CD4-positive, alpha-beta T cell (primary cell): ENCODE data around the gene CFLAR. TPM values are rescaled to one million over a fixed set of nuclear protein-coding genes. Genes with fewer than 3 reads are reported as not detected.
A peak's percentile ranks its signal among the peaks of the same experiment; 100 is the strongest.

Experiments
- ATAC-seq: fragments of 200-7000 bp; cut with Tn5 transposase; one replicate; pipeline ENCODE4 v1.10.0; 2022; ENCODE audit warnings: mild to moderate bottlenecking; ENCODE audit not compliant: poor library complexity
- CTCF ChIA-PET: fragments of 350-600 bp; sonication (Branson Sonifier 250); formaldehyde crosslinking; loops from one replicate; lab custom pipeline; 2021; ENCODE audit warnings: antibody characterized with exemption, inconsistent platforms; lab: Charles Lee
- POLR2A ChIA-PET: fragments of 350-600 bp; sonication (Branson Sonifier 250); formaldehyde crosslinking; loops from one replicate; lab custom pipeline; 2021; ENCODE audit warnings: antibody characterized with exemption, inconsistent platforms; lab: Charles Lee
- DNase-seq, 14 experiments: peaks; one replicate each; pipeline ENCODE4 v3.0.0-alpha.2; 2013 to 2020; ENCODE audit warnings: mixed read lengths in 2 of 14
- H3K27ac ChIP-seq, 2 donors: one replicate each; pipeline versions ENCODE4 v1.5.1 to v1.7.0; 2013; ENCODE audit warnings: low read length in 2 of 2, low read depth in 1 of 2, mild to moderate bottlenecking in 1 of 2
- H3K27me3 ChIP-seq, 2 experiments: 1 replicate in 1 of 2; 2 replicates in 1 of 2; pipeline versions ENCODE4 v1.6.1 to v1.7.0; 2013; ENCODE audit warnings: low read length in 2 of 2, control low read depth in 1 of 2, mild to moderate bottlenecking in 1 of 2, moderate library complexity in 1 of 2; ENCODE audit not compliant: insufficient read depth in 2 of 2, control insufficient read depth in 1 of 2
- H3K36me3 ChIP-seq: one replicate; pipeline ENCODE4 v1.6.1; 2013; ENCODE audit warnings: low read length, control low read depth; ENCODE audit not compliant: insufficient read depth
- H3K4me1 ChIP-seq: one replicate; pipeline ENCODE4 v1.6.1; 2013; ENCODE audit warnings: low read length, control low read depth; ENCODE audit not compliant: insufficient read depth
- H3K4me3 ChIP-seq: one replicate; pipeline ENCODE4 v1.5.1; 2013; ENCODE audit warnings: mild to moderate bottlenecking, low read length, moderate library complexity
- H3K9me3 ChIP-seq, 2 experiments: 1 replicate in 1 of 2; 2 replicates in 1 of 2; pipeline versions ENCODE4 v1.6.1 to v1.7.0; 2013; ENCODE audit warnings: low read length in 2 of 2, mild to moderate bottlenecking in 2 of 2, control low read depth in 1 of 2, moderate library complexity in 1 of 2; ENCODE audit not compliant: control insufficient read depth in 1 of 2, insufficient read depth in 1 of 2
- H3K27ac Mint-ChIP-seq: one replicate; pipeline ENCODE4 v1.8.0; 2020; ENCODE audit warnings: mixed read lengths
- H3K27me3 Mint-ChIP-seq: one replicate; pipeline ENCODE4 v1.8.0; 2021; ENCODE audit warnings: mixed read lengths
- H3K36me3 Mint-ChIP-seq: one replicate; pipeline ENCODE4 v1.8.0; 2021; ENCODE audit warnings: low read depth, mixed read lengths
- H3K4me1 Mint-ChIP-seq: one replicate; pipeline ENCODE4 v1.8.0; 2021; ENCODE audit warnings: low read depth, mixed read lengths
- H3K4me3 Mint-ChIP-seq: one replicate; pipeline ENCODE4 v1.8.0; 2020; ENCODE audit warnings: mild to moderate bottlenecking, mixed read lengths
- H3K9me3 Mint-ChIP-seq: one replicate; pipeline ENCODE4 v1.8.0; 2020; ENCODE audit warnings: mixed read lengths
- intact Hi-C, 2 experiments: fragments of 100-400 bp; cut with DNase I in 1 of 2; cut with micrococcal nuclease in 1 of 2; formaldehyde crosslinking; loops; one replicate each; pipeline versions ENCODE4 v1.15.1 to v1.9.0; 2023 to 2025; cut with DNase I, micrococcal nuclease
- total RNA-seq, 174 experiments: library from RNA in 2 of 174; stranded (reverse) in 2 of 174; gene quantifications; one replicate each; pipeline ENCODE4 v1.2.3 and lab custom pipeline; 2021 to 2026
- TF ChIP-seq, protein P1 (sequence below): fragments of 200-600 bp; IDR thresholded peaks from one replicate; pipeline ENCODE4 v1.8.0; 2022; ENCODE audit warnings: antibody characterized with exemption, mild to moderate bottlenecking

The CFLAR gene
- total RNA-seq, 2 experiments from 2014 or later: 178 to 181 TPM

DNA sequence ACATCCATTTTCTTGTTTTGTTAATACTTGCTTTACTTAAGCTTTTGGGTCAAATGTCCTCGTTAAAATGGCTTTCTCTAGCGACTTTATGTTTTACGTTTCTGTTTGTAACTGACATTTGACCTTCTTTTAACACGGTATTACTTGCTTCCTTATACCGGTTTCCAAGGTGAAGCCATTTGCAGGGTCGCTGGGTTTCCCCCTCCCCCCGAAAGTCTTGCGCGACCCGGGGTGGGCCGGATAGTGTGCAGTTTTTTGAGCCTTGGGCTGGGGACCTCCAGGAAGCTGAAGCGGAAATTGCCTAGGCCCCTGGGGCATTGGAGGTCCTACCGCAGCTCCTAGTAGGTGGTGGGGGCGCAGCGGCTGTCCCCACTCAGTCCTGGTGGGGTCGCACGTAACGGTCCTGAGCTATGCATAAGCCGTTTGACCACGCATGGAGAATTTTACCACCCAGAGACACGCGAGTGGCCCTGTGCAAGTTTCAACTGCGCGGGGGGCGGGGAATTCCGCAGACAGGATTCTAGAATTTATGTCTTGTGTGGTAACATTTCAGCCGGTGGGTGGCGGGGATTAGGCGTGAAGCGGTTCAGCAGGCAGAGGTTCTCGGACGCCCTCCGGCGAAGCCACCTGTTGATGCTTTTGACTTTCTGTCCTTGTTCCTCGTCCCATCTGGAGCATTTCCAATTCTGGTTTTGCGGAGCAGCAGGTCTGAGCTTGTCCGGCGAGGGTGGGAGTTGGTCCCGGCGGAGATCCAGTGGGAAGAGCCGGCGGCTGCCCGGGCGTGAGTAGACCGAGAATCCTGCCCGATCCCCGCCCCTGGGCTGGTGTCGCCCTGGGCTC, 2.4 kb downstream of the CFLAR start:
- no peaks in the 10 kb centered on the region for H3K27me3 Mint-ChIP-seq
- peak overlapping the region; percentile 78 to 98 for H3K27ac ChIP-seq
- TF ChIP-seq, protein P1, sequence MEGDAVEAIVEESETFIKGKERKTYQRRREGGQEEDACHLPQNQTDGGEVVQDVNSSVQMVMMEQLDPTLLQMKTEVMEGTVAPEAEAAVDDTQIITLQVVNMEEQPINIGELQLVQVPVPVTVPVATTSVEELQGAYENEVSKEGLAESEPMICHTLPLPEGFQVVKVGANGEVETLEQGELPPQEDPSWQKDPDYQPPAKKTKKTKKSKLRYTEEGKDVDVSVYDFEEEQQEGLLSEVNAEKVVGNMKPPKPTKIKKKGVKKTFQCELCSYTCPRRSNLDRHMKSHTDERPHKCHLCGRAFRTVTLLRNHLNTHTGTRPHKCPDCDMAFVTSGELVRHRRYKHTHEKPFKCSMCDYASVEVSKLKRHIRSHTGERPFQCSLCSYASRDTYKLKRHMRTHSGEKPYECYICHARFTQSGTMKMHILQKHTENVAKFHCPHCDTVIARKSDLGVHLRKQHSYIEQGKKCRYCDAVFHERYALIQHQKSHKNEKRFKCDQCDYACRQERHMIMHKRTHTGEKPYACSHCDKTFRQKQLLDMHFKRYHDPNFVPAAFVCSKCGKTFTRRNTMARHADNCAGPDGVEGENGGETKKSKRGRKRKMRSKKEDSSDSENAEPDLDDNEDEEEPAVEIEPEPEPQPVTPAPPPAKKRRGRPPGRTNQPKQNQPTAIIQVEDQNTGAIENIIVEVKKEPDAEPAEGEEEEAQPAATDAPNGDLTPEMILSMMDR: peak; percentile 67
- peak overlapping the region; percentile 88 for H3K4me3 Mint-ChIP-seq
- ATAC-seq: peak; percentile 46
- H3K36me3 ChIP-seq: peaks cover 12% of the 10 kb centered on the region
- CTCF ChIA-PET: interaction anchor here (0.7 to 6.0 kb wide), 18 partner anchors 13 to 1061 kb away, joined by 3 to 57 read pairs (median 5); partner anchors contain the start of genes CASP10 and CASP8
- H3K9me3 Mint-ChIP-seq: no peaks in the 10 kb centered on the region
- H3K9me3 ChIP-seq: peaks cover 0 to 6% of the 10 kb centered on the region in 2 experiments
- no peaks in the 10 kb centered on the region for H3K27me3 ChIP-seq
- intact Hi-C loops: loop anchor here (1.0 to 5.0 kb wide), 6 partner anchors 12 to 406 kb away; no protein-coding TSS in a partner anchor
- H3K36me3 Mint-ChIP-seq: peaks cover 58% of the 10 kb centered on the region
- H3K4me1 Mint-ChIP-seq: peaks cover 67% of the 10 kb centered on the region
- POLR2A ChIA-PET: interaction anchor here (0.8 to 5.8 kb wide), 27 partner anchors 10 to 1517 kb away, joined by 3 to 103 read pairs (median 10); partner anchors contain the start of genes BZW1, CASP10, CLK1 and FAM117B
- H3K27ac Mint-ChIP-seq: peak overlapping the region; percentile 93
- peak overlapping the region; percentile 84 for H3K4me3 ChIP-seq
- peaks cover 40% of the 10 kb centered on the region for H3K4me1 ChIP-seq
- DNase-seq: peak; percentile 80 to 93 (median 86)

DNA sequence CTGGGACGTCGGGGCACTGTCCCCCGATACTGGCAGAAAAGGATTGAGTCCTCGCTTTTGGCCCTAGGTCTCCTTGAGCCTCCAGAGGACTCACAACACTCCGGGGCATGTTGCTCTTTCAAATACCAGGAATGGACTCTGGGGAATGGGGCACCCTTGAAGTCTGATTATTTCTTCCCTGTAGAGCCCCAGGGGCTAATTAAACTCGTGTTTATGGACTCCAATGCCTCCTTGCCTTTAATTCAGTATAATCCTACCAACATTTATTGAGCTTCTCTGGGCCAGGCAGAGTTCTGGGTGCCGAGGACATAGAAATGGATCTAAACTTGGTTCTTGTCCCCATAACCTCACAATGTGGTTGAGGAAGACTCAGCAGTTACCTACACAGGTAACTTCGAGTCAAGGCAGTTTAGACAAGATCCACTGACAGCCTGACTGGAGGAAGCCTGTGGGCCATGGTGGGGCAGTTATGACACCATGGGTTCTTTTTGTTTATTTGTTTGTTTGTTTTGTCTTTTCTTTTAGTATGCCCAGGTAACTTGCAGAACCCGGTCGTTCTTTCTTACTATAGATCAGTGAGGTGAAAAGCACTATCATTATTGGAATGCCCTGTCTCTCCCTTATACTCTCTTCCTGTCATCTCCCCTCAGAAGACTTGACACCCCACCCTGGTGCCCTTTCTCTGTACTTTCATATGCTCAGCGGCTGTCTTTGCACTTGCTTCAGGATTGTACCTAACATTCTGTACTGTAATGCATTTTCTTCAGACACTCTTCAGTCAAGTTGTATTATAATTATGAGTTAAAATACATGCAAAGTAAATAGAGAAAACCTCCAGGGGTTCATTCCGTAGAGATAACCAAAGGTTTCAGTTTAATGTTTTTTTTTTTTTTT, 3.2 kb downstream of the CFLAR start:
- ChIA-PET POLR2A (interaction anchor here (1.2 to 5.8 kb wide), 16 partner anchors 11 to 308 kb away, joined by 3 to 103 read pairs (median 18); partner anchors contain the start of genes BZW1, CASP10, CLK1 and HYCC2), CTCF (interaction anchor here (1.0 to 6.0 kb wide), 9 partner anchors 12 to 113 kb away, joined by 3 to 57 read pairs (median 11); partner anchors contain the start of gene CASP10)
- ATAC-seq: peak; percentile 5
- TF ChIP-seq, protein P1: no peak
- H3K27me3 ChIP-seq: no peaks in the 10 kb centered on the region
- peaks cover 0 to 6% of the 10 kb centered on the region in 2 experiments for H3K9me3 ChIP-seq
- H3K36me3 ChIP-seq: peaks cover 20% of the 10 kb centered on the region
- DNase-seq: peak in 5 of 14 experiments; percentile 19 to 61 (median 45)
- H3K9me3 Mint-ChIP-seq: no peaks in the 10 kb centered on the region
- H3K27ac ChIP-seq: peak overlapping the region; percentile 78 to 98
- H3K4me3 ChIP-seq: peak overlapping the region; percentile 84
- peaks cover 62% of the 10 kb centered on the region for H3K36me3 Mint-ChIP-seq
- peaks cover 70% of the 10 kb centered on the region for H3K4me1 Mint-ChIP-seq
- no peaks in the 10 kb centered on the region for H3K27me3 Mint-ChIP-seq
- peak overlapping the region; percentile 93 for H3K27ac Mint-ChIP-seq
- H3K4me1 ChIP-seq: peaks cover 46% of the 10 kb centered on the region
- peak overlapping the region; percentile 88 for H3K4me3 Mint-ChIP-seq
- intact Hi-C loops: loop anchor here (1.0 to 5.0 kb wide), 6 partner anchors 11 to 407 kb away; no protein-coding TSS in a partner anchor

DNA sequence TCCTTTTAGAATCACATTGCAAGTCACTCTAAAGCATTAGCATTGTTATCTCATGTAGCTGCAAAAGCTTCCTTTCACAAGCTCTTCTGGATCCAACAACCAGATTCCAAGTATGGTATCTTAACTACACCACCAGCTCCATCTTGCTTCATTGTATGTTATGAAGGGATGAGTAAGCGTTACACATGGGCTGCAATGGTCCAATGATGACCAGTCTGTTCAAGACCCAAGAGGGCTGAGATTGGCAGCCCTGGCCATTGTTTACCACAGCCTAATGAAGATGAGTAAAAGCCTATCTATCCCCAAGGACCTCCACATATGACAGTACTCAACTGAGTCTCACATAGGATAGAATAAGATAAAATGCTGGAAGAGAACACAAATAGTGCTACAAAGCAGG, 6.3 kb downstream of the CFLAR start:
- H3K4me3 Mint-ChIP-seq: peak overlapping the region; percentile 88
- Histone ChIP-seq H3K4me3 (peak overlapping the region; percentile 84), H3K27me3 (no peaks in the 10 kb centered on the region), H3K9me3 (no peaks in the 10 kb centered on the region), H3K27ac (peak overlapping the region; percentile 50 to 65), H3K4me1 (peaks cover 56% of the 10 kb centered on the region), H3K36me3 (peaks cover 20% of the 10 kb centered on the region)
- H3K9me3 Mint-ChIP-seq: no peaks in the 10 kb centered on the region
- intact Hi-C loops: no loop called here
- H3K36me3 Mint-ChIP-seq: peaks cover 45% of the 10 kb centered on the region
- TF ChIP-seq, protein P1: no peak
- no peaks in the 10 kb centered on the region for H3K27me3 Mint-ChIP-seq
- no peak for ATAC-seq
- peaks cover 75% of the 10 kb centered on the region for H3K4me1 Mint-ChIP-seq
- POLR2A ChIA-PET: interaction anchor here (1.0 to 1.6 kb wide), 7 partner anchors 9 to 258 kb away, joined by 3 to 8 read pairs (median 5); partner anchors contain the start of genes CLK1 and ORC2
- DNase-seq: no peak
- CTCF ChIA-PET: interaction anchor here (0.9 kb wide), 1 partner anchor 8 kb away, joined by 4 read pairs; no protein-coding TSS in a partner anchor
- peak overlapping the region; percentile 93 for H3K27ac Mint-ChIP-seq
